HL-60 (cell line): ENCODE results near the gene PPARGC1A.

Source experiments
- DNase-seq, 2 experiments: peaks; one replicate each; pipeline ENCODE4 v3.0.0-alpha.2; 2010 to 2020; ENCODE audit warnings: low read depth in 1 of 2, low spot score in 1 of 2
- H3K27ac ChIP-seq: fragments of 250-450 bp; sonication (Bioruptor Pico); replicated peaks from 2 replicates; pipeline ENCODE4 v1.5.1; 2020; ENCODE audit warnings: mild to moderate bottlenecking, moderate library complexity
- H3K27me3 ChIP-seq: fragments of 250-450 bp; sonication (Bioruptor Pico); 2 replicates; pipeline ENCODE4 v1.5.1; 2021; ENCODE audit warnings: mild to moderate bottlenecking, moderate library complexity; ENCODE audit not compliant: insufficient read depth, poor library complexity, severe bottlenecking
- H3K4me3 ChIP-seq: replicated peaks from 2 replicates; pipeline ENCODE4 v1.5.1; 2011; ENCODE audit warnings: mild to moderate bottlenecking, control low read depth, low read length; ENCODE audit not compliant: insufficient read depth
- GABPA ChIP-seq: IDR thresholded peaks from 2 replicates; pipeline ENCODE4 v1.6.1; 2012; ENCODE audit warnings: low read depth
- POLR2AphosphoS5 ChIP-seq: IDR thresholded peaks from 2 replicates; pipeline ENCODE4 v1.6.1; 2012; ENCODE audit warnings: low read depth
- SPI1 ChIP-seq: IDR thresholded peaks from 2 replicates; pipeline ENCODE4 v1.6.1; 2012; ENCODE audit warnings: low read depth, mild to moderate bottlenecking, borderline replicate concordance
- TF ChIP-seq, protein P1 (sequence below): IDR thresholded peaks from 2 replicates; pipeline ENCODE4 v1.6.1; 2012; ENCODE audit warnings: low read depth; ENCODE audit not compliant: insufficient replicate concordance
- TF ChIP-seq, protein P2 (sequence below): IDR thresholded peaks from one replicate; pipeline ENCODE4 v1.5.1; 2011; ENCODE audit warnings: low read length, control low read depth, inconsistent platforms; ENCODE audit not compliant: insufficient read depth

PPARGC1A gene

DNA sequence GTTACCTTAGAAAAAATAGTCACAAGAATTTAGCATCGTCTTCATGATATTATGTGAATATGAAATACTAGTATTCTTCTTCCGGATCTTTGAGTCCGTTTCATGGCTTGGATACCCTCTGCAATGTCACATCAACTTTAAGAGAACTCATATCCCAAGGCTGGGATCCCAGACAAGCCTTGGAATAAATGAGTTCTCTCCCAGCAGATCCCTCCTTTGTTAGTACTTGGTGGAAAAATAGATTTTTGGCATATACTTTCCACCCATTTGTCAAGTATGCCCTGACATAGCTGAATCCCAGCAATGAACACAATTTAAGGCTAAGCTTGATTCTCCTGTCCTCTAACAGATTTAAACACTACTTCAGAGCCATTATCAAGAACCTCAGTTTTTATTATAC lies 144.5 kb downstream of the PPARGC1A start:
- Histone ChIP-seq H3K27me3 (no peaks in the 10 kb centered on the region), H3K27ac (no peak overlapping the region), H3K4me3 (no peak overlapping the region)
- TF ChIP-seq GABPA (no peak), SPI1 (no peak), POLR2AphosphoS5 (no peak)
- TF ChIP-seq, protein P1, sequence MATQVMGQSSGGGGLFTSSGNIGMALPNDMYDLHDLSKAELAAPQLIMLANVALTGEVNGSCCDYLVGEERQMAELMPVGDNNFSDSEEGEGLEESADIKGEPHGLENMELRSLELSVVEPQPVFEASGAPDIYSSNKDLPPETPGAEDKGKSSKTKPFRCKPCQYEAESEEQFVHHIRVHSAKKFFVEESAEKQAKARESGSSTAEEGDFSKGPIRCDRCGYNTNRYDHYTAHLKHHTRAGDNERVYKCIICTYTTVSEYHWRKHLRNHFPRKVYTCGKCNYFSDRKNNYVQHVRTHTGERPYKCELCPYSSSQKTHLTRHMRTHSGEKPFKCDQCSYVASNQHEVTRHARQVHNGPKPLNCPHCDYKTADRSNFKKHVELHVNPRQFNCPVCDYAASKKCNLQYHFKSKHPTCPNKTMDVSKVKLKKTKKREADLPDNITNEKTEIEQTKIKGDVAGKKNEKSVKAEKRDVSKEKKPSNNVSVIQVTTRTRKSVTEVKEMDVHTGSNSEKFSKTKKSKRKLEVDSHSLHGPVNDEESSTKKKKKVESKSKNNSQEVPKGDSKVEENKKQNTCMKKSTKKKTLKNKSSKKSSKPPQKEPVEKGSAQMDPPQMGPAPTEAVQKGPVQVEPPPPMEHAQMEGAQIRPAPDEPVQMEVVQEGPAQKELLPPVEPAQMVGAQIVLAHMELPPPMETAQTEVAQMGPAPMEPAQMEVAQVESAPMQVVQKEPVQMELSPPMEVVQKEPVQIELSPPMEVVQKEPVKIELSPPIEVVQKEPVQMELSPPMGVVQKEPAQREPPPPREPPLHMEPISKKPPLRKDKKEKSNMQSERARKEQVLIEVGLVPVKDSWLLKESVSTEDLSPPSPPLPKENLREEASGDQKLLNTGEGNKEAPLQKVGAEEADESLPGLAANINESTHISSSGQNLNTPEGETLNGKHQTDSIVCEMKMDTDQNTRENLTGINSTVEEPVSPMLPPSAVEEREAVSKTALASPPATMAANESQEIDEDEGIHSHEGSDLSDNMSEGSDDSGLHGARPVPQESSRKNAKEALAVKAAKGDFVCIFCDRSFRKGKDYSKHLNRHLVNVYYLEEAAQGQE: no peak
- TF ChIP-seq, protein P2, sequence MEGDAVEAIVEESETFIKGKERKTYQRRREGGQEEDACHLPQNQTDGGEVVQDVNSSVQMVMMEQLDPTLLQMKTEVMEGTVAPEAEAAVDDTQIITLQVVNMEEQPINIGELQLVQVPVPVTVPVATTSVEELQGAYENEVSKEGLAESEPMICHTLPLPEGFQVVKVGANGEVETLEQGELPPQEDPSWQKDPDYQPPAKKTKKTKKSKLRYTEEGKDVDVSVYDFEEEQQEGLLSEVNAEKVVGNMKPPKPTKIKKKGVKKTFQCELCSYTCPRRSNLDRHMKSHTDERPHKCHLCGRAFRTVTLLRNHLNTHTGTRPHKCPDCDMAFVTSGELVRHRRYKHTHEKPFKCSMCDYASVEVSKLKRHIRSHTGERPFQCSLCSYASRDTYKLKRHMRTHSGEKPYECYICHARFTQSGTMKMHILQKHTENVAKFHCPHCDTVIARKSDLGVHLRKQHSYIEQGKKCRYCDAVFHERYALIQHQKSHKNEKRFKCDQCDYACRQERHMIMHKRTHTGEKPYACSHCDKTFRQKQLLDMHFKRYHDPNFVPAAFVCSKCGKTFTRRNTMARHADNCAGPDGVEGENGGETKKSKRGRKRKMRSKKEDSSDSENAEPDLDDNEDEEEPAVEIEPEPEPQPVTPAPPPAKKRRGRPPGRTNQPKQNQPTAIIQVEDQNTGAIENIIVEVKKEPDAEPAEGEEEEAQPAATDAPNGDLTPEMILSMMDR: no peak
- no peak for DNase-seq
